Stimulated activated CD8-positive, alpha-beta memory T cell treated with anti-CD3 and anti-CD28 coated beads, Interleukin-4, amount 100 ng/mL, for 24 hours (primary cell): ENCODE results near the gene GPR84.

Source experiments
- DNase-seq: peaks from one replicate; pipeline ENCODE4 v3.0.0-alpha.2; 2020; ENCODE audit warnings: low read depth

Gene GPR84

GRCh38 chr12:54374562-54375258, 10.4 kb upstream of the GPR84 start:
- DNase-seq: no peak

DNA sequence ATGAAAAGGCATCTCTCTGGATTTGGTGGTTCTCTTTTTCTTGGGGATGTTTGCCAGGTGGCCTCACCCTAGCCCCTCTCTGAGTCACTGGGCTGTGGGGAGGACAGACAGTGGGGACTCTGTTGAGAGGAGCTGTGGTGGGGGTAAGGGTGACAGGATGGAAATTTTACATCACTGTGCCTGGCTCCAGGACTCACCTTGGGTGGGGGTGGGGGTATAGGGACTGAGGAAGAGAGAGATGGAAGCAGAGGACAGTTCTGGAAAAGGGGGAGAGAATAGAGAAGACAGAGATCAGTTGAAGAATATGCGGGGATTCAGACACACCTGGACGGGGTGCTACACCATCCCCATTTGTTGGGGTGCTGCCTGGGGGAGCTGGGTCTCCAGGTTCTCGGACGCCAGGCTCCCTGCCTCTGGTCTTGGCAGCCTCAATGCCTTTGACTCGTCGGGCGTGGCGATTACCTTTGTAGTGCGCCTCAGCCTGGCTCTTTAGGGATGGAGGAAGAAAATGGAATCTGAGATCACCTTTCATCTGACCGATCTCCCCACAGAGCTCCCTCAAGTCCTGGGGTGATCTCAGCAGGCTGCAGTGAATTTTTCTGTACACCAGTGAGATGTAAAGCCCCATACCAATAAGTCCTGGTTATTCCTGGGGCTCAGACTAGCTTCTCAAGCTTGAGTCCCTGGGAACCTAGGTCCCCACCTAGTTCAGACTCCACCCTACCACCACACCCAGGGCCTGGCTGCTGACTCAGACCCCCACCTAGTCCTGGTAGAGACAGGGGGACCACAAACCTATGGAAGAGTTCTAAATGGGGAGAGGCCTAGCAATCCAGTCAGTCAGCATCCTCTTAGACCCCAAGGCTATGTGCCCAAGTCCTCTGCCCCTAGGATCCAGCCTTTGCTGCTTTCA, 9.6 kb upstream of the GPR84 start:
- no peak for DNase-seq

GRCh38 chr12:54372113-54372806, 8.0 kb upstream of the GPR84 start:
- DNase-seq: no peak

GRCh38 chr12:54371328-54372112, 7.2 kb upstream of the GPR84 start:
- no peak for DNase-seq

- DNase-seq: no peak
These were observed 6.0 kb upstream of the GPR84 start for GRCh38 chr12:54370171-54370730.

- DNase-seq: no peak
These were observed 5.4 kb upstream of the GPR84 start for GRCh38 chr12:54369597-54370131.

DNA sequence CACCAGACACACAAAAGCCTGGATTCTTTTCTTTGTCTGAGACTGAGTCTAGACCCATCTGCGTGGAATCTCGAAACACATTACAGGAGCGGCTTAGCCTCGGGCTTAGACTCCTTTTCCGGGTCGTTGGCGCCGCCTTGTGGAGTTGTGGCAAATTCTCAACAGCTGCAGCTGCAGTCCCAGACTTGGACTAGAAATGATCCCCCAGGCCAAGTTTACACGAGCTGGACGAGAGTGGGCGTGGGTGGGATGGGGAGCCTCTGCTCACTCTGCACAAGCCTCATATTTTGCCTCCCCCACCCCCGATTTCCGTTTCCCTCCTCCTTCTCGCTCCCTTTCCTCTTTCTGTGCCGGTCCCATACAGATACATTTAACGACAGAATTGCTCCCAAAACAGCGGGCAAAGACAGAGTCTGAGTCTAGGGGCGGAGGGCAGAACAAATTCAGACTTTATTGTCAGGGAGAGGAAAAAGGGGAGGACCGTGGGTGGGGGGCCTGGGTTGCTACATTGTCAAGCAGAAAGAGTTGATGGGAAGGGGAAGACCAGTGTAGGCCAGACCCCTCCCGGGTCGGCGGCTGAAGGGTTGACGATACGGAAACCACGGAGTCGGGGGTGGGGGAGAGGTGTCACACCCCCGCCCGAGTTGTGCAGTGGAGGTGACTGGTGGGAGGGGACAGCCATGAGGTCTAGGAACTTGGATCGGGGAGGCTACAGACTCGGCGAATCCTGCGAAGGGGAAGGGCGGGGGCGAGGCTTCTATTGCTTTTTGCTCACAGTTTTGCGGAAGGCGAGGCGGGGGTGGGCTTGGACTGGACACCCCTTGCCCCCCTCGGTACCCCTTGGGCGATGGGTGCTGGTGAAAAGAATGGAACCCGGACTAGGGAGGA, 4.7 kb upstream of the GPR84 start:
- peak; percentile 83 for DNase-seq

DNA sequence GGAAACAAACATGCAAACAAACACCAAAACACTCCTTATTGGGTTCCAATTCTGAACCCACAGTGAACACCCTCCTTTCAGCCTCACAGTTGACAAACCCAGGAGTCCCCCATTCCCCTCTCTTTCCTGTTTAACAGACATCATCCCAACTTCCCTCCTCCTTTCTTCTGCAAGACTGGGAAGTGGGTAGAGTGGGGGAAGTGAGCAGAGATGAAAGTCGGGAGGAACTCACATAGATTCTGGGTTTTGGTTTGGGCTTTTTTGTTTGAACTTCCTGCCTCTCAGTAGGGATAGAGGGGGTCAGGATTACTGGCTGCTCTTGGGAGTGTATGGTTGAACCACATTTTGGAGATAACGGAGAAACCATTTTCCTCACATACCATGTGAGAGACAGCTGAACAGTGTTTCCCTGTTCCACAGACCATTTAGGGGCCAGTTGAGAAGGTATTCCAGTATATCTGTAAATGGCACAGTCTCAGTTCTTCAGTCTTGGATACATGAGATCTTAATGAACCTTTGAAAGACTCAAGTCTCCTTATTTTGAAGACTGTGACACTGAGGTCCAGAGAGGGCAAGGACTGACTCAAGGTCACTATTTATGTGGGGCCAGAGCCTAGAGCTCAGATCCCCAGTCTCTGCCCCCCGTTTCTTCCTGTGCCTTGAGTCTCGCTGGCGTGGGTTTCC, 3.9 kb upstream of the GPR84 start:
- no peak for DNase-seq

DNA sequence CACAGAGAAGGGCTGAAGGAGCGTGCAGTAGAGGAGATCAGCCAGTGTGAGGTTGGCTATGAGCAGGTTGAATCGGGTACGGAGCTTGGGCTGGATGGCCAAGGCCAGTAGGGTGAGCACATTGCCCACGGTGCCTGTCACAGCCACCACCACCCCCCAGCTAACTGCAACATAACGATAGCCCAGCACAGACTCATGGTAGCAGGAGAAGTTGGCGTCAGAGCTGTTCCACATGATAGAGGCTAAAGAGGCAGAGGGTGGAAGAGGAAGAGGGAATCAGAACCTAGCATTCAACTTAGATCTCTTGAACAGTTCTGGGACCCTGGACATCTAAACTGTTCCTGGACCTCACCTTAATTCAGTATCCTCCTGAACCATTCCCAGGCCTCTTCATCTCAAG, 668 bp downstream of the GPR84 start:
- no peak for DNase-seq

GRCh38 chr12:54363047-54363446, 1.2 kb downstream of the GPR84 start:
- no peak for DNase-seq

- no peak for DNase-seq
These were observed 3.4 kb downstream of the GPR84 start for GRCh38 chr12:54360717-54361456.

DNA sequence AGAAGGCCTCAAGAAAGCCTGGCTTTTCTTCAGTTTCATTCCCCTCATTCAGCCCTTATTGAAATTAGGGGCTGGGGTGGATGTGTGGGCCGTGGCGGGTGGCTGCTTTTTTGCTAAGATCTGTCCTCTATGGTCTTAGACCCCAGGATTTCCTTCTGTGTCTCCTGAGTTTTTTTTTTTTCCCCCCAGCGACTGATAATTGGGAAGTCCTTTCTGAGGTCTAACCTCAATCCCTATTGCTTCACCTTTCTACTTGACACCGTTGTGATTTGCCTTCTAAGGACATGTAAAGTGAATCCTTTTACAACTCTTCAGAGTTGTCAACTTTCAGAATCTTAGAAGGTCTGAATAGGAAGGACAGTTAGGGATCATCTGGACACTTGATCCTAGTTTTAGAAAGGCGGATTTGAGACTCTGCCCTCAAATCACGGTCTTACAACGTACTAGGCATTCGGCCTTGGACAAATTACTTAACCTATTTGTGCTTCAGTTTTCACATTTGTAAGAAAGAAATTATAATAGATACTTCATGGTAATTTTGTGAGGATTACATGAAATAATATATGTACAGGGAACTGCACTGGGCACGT, 4.4 kb downstream of the GPR84 start:
- DNase-seq: no peak

DNA sequence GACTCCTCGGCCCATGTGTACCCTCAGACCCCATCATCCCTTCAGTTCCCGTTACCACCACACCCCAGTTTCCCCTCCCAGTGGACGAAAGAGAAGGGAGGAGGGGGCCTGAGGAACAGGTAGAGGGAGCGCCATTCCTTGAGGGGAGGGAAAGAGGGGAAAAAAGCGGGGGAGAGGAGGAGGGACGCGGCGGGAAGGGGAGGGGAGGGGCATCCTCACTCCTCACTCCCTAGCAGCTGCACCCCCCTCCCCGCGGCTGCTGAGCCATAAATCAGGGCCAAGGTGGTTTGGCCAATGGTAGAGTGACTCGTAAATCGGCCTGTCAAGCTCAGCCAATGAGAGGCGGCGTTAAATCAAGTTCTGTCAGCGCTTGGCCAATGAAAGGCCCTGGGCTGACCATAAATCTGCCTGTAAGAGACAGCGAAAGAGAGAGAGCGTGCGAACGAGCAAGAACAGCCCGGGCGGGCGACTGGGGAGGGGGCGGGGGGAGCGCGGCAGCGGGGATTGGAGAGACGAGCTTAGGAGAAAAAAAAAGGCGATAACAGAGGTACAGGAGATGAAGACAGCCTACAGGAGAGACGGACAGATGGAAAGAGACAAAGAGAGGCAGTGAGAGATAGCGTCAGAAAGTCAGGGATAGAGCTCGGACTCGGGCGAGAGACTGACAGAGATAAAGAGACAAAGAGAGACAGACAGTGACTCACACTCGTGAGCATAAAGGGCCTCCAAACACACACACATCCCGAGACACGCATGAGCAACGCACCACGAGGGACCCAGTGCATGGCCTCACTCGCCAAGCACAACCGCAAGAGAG, 5.1 kb downstream of the GPR84 start:
- peak; percentile 84 for DNase-seq

DNA sequence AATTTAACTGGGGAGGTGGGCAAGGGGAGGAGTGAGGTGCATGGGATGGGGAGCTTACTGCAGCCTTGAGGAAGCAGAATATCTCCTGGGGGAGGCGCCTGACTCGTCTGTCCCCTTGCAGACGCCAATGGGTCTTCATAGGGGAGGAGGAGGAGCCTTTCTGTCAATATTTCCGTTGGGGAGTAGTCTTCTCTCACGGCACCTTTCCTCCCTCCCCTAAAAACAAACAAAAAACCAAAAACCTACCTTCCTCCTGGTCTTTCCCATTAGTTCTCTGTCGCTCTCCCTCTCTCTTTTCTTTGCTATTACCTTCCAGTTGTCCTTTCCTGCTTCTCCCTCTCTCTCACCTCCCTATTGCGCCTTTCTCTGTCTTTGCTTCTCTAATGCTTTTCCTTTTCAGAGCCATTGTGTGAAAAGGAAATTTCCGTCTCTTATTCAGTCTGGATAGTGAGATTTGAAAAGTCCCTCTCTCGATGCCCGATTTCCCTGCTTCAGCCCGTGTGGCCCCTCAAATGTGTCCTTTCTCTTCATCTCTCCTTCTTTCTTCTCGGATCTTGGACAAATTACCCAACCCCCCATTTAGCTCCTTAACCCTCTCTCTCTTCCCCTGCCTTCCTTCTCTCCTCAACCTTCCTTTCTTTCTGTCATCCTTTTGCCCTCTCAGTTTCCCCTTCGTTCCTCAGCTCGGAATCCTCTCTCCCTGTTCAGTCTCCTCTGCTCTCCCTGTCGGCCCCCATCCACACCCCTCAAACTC, 5.9 kb downstream of the GPR84 start:
- no peak for DNase-seq

GRCh38 chr12:54357506-54358190, 6.6 kb downstream of the GPR84 start:
- DNase-seq: no peak

DNA sequence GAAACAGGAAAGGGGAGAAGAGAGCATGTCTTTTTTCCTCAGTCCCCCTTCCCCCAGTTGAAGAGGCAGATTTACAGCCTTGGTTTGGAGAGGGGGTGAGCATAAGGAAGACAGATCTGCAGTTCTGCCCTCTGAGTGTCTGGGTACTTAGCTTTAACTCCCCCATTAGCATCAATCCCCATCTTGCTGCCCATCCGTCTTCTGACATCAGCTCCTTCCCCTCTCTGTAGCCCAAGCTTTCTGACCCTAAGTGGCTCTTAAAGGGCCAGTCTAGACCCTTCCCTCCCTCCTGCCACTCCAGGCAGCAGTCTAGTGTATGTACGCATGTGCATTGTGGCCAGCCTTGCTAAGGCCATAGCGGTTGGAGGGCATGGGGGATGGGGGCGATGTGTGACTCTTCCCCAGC, 7.3 kb downstream of the GPR84 start:
- DNase-seq: no peak
